ENCODE measurements around the gene SLC6A11. TPM values are rescaled to one million over a fixed set of nuclear protein-coding genes. Genes with fewer than 3 reads are reported as not detected.

Gene SLC6A11
- total RNA-seq, 6 experiments from 2014 or later, result 0.05 TPM; not detected in 5

- Mint-ChIP-seq H3K9me3 (no peaks in the 10 kb centered on the region), H3K27me3 (ENCODE audit: insufficient read depth) (peaks cover 15% of the 10 kb centered on the region; the same call in 1 of the 2 replicates), H3K36me3 (ENCODE audit: low read depth) (no peaks in the 10 kb centered on the region), H3K4me3 (no peak overlapping the region), H3K27ac (no peak overlapping the region), H3K4me1 (ENCODE audit: low read depth) (no peaks in the 10 kb centered on the region)
- no peak for DNase-seq
- no peak for TF ChIP-seq CTCF (IDR thresholded peaks at IDR 0.05)
Measured at GRCh38 chr3:10808974-10809373, 7.1 kb upstream of the SLC6A11 start.

- no peaks in the 10 kb centered on the region for H3K36me3 Mint-ChIP-seq (ENCODE audit: low read depth)
- DNase-seq, result no peak
- H3K9me3 Mint-ChIP-seq, result no peaks in the 10 kb centered on the region
- TF ChIP-seq CTCF (IDR thresholded peaks at IDR 0.05), result no peak
- H3K4me3 Mint-ChIP-seq, result no peak overlapping the region
- H3K27ac Mint-ChIP-seq, result no peak overlapping the region
- peaks cover 19% of the 10 kb centered on the region for H3K27me3 Mint-ChIP-seq (ENCODE audit: insufficient read depth)
- no peaks in the 10 kb centered on the region for H3K4me1 Mint-ChIP-seq (ENCODE audit: low read depth)
Measured at GRCh38 chr3:10810376-10810775, 5.7 kb upstream of the SLC6A11 start.

GRCh38 chr3:10813425-10813824, 2.6 kb upstream of the SLC6A11 start:
- H3K9me3 Mint-ChIP-seq, result no peaks in the 10 kb centered on the region
- no peak for DNase-seq
- H3K4me3 Mint-ChIP-seq, result no peak overlapping the region
- TF ChIP-seq CTCF (IDR thresholded peaks at IDR 0.05), result no peak
- peaks cover 13% of the 10 kb centered on the region for H3K27me3 Mint-ChIP-seq (ENCODE audit: insufficient read depth)
- H3K27ac Mint-ChIP-seq, result no peak overlapping the region
- H3K4me1 Mint-ChIP-seq (ENCODE audit: low read depth), result no peaks in the 10 kb centered on the region
- no peaks in the 10 kb centered on the region for H3K36me3 Mint-ChIP-seq (ENCODE audit: low read depth)

- no peaks in the 10 kb centered on the region for H3K9me3 Mint-ChIP-seq
- H3K27me3 Mint-ChIP-seq (ENCODE audit: insufficient read depth), result peaks cover 6% of the 10 kb centered on the region
- no peak for DNase-seq
- H3K4me3 Mint-ChIP-seq, result no peak overlapping the region
- no peaks in the 10 kb centered on the region for H3K36me3 Mint-ChIP-seq (ENCODE audit: low read depth)
- no peak overlapping the region for H3K27ac Mint-ChIP-seq
- no peaks in the 10 kb centered on the region for H3K4me1 Mint-ChIP-seq (ENCODE audit: low read depth)
- no peak for TF ChIP-seq CTCF (IDR thresholded peaks at IDR 0.05)
Measured at GRCh38 chr3:10814623-10815022, 1.4 kb upstream of the SLC6A11 start.

GRCh38 chr3:10815487-10815886, 541 bp upstream of the SLC6A11 start:
- no peak overlapping the region for H3K4me3 Mint-ChIP-seq
- no peaks in the 10 kb centered on the region for H3K36me3 Mint-ChIP-seq (ENCODE audit: low read depth)
- peaks cover 6% of the 10 kb centered on the region for H3K27me3 Mint-ChIP-seq (ENCODE audit: insufficient read depth)
- no peak for DNase-seq
- no peak for TF ChIP-seq CTCF (IDR thresholded peaks at IDR 0.05)
- H3K27ac Mint-ChIP-seq, result no peak overlapping the region
- no peaks in the 10 kb centered on the region for H3K9me3 Mint-ChIP-seq
- no peaks in the 10 kb centered on the region for H3K4me1 Mint-ChIP-seq (ENCODE audit: low read depth)

- no peaks in the 10 kb centered on the region for H3K4me1 Mint-ChIP-seq (ENCODE audit: low read depth)
- no peak for TF ChIP-seq CTCF (IDR thresholded peaks at IDR 0.05)
- DNase-seq, result no peak
- no peaks in the 10 kb centered on the region for H3K36me3 Mint-ChIP-seq (ENCODE audit: low read depth)
- H3K4me3 Mint-ChIP-seq, result no peak overlapping the region
- no peak overlapping the region for H3K27ac Mint-ChIP-seq
- H3K27me3 Mint-ChIP-seq (ENCODE audit: insufficient read depth), result peaks cover 9% of the 10 kb centered on the region
- no peaks in the 10 kb centered on the region for H3K9me3 Mint-ChIP-seq
Measured at GRCh38 chr3:10816863-10817253, 830 bp downstream of the SLC6A11 start.
